DMS79 treated with DMSO at 0.1 percent for 48 hours (cell line): ENCODE measurements around the gene DEFB131A.
"Not testable (repeated sequence)": the region's sequence is repeated elsewhere in the genome, so short reads cannot be mapped to it uniquely, and the experiment has no call there.

ENCODE experiments used
- DNase-seq: peaks from one replicate; lab custom pipeline; 2025; lab: John Stamatoyannopoulos, UW

The DEFB131A gene, protein sequence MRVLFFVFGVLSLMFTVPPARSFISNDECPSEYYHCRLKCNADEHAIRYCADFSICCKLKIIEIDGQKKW

DNA sequence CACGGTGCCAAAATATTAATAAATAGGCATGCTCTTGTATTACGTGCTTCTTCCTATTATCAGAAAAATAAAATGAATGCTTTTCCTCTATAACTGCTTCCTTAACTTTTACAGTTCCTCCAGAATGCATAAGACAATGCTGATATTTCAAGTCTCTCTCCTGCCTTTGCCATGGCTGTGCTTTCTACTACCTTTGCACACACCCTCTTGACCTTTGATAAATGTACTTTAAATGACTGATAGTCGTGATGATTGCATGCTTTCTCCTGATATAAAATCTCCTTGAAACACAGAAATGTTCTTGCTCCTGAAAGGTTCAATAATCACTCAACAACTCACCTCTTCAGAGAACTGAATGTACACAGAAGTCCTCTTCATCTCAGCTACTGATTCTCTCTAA lies at the start of gene DEFB131A:
Gene DEFB131A (plus strand): TSS at position 301 of the 400 bp plus-strand sequence. CDS start 120 bp downstream, outside the sequence.
- DNase-seq = not testable (repeated sequence)

DNA sequence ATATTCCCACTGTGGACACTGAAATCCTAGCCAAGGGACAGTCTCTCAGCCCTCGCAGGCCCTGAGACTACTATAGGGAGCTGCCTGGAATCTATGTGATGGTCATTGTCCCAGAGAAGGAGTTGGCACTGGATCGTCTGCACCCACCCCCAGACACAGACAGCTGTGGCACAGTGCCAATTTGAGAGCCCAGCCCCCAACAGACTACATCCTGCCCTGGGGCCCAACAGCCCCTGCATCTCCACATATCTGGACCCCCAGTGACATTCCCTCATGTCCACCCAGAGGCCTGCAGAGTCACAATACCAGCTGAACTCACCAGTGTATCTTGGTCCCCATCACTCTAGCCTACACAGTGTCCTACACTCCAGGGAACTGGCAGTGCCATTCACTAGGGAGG lies 38.4 kb upstream of the DEFB131A start:
- not testable (repeated sequence) for DNase-seq

DNA sequence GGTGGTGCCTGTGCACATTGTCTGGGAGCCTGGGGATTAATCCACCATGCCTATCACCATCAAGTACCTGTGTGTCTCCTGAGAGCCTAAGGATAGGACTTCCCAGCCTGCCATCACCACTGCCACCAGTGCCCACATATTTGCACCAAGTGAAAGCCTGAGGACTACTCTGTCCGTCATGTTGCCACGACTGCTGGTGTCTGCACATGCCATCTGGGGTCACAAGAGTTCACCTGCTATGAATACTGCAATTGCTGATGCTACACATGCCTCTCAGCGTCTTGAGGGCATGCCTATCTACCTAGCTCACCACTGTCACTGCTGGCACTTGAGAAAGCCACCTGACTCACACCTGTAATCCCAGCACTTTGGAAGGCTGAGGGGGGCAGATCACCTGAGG lies 37.7 kb upstream of the DEFB131A start:
- not testable (repeated sequence) for DNase-seq

DNA sequence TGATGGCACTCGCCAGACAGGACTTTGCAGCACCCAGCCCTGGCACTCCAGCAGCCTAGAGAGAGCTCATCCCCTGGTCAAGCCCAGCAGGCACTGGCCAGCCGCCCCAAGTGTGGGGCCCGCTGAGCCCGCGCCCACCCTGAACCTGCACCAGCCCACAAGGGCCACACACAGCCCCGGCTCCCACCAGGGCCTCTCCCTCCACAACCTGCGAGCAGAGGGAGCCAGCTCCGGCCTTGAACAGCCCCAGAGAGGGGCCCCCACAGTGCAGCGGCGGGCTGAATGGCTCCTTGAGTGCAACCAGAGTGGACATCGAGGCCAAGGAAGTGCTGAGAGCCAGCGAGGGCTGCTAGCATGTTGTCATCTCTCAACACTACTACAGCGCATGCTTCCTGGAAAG lies 34.4 kb upstream of the DEFB131A start:
- no peak for DNase-seq

DNA sequence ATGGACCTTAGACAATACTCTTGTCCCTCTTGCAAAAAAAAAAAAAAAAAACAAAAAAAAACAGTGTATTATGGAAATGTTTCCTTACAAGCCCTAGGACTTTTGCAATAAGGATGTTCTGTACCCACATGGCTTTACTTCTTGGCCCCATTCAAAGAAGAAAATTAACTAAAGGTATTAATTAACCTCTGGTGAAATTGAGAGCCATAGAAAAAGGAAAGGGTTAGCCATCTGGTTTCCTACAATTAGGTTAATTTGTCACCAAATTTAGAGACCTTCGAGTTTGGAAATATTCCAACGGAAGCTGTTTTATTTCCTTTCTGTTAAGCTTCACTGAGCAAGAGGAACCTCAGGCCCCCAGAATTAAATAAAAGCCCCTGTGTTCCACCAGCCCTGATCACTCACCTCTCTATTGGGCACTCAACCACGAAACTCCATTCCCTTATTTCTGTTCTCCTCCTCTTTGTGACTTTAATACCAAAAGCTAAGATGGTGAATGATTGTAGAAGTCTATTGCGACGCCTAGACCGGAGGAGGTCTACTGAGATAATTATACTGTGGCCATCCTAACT lies 22.2 kb upstream of the DEFB131A start:
- not testable (repeated sequence) for DNase-seq

DNA sequence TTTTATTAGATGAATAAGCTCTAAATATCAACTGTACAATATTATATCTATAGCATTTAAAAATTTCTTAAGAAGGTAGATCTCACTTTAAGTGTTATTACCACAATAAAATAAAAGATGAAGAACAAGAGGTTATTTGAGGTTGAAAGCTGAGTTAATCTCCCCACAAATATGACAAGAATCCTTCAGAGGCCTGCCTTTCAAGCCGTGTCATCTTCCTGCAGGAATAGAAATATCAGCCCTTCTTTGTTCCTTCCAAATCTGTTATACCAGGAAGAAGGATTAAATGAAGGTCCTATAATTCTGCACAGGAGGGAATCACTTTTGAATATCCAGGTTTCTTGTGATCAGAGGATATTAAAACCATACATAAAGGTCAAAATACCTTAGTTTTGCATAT lies 18.3 kb upstream of the DEFB131A start:
- DNase-seq = not testable (repeated sequence)

DNA sequence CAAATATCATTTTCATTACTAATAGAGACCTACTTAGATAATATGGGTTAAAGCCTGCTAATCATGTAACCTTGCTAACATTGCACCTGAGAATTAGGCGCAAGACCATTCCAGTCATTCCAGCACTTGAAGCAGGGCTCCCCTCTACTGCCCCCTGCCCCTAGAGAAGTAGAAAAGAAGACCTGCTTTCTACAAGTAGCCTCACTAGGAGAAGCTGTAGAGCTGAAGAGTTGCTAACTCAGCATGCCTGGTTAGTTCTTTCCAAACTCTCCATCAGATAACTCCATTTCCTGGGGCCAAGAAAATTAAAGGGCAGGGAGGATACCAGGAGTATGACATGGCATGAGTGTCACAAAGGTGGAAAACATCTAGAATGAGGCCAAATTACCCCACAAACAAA lies 14.2 kb upstream of the DEFB131A start:
- not testable (repeated sequence) for DNase-seq

DNA sequence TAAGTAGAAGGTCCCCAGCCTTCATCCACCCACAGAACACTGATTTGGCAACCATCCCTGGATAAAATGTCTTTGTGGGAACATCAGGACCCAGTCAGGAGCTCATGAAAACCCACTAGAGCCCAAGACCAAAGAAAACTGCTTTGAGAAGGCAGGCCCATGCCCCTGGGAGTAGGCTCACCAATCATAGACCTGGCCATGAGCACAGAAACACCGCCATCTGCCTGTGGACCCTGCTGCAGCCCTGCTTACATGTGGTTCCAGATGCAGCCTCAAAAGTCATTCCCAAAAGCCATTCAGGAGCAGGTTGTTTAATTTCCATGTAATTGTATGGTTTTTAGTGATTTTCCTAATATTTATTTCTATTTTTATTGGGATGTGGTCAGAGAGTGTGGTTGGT lies 10.9 kb upstream of the DEFB131A start:
- DNase-seq = not testable (repeated sequence)

DNA sequence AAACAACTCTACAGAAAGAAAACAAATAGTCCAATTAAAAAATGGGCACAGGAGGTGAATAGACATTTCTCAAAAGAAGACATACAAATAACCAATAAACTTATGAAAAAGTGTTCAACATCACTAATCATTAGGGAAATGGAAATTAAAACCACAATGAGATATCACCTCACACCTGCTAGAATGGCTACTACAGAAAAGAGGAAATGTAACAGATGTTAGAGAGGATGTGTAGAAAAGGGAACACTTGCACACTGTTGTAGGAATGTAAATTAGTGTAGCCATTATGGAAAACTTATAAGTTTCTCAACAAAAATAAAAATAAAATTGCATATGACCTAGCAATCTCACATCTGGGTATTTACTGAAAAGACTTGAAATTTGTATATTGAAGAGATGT lies 7.5 kb upstream of the DEFB131A start:
- DNase-seq = not testable (repeated sequence)

DNA sequence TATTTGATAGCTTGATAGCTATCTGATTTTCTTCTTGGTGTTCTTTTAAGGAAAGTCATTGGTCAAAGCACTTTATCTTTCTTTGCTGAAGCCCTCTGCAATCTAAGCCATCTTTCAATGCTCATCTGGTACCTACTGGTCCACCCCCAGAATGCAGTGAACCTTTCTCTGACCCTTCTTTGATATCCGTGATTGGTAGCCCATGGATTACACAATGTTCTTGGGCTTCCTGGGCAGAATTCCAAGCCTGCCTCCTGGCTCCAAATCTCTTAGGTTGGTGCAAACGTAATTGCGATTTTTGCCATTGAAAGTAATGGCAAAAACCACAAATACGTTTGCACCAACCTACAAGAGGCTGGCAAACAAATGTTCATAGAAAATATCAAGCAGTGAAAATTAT lies 1.9 kb upstream of the DEFB131A start:
- not testable (repeated sequence) for DNase-seq

DNA sequence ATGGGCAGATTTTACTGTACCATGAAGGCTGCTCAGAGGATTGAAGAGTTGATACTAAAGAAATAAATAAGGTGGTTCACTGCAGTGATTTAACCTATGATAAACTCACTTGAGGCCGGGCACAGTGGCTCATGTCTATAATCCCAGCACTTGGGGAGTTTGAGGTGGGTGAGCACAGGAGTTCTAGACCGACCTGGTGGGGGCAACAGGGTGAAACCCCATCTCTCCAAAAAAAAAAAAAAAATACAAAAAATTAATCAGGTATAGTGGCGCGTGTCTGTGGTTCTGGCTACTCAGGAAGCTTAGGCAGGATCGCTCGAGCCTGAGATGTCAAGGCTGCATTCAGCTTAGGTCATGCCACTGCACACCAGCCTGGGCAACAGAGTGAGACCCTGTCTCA lies 467 bp downstream of the DEFB131A start:
- DNase-seq = not testable (repeated sequence)

DNA sequence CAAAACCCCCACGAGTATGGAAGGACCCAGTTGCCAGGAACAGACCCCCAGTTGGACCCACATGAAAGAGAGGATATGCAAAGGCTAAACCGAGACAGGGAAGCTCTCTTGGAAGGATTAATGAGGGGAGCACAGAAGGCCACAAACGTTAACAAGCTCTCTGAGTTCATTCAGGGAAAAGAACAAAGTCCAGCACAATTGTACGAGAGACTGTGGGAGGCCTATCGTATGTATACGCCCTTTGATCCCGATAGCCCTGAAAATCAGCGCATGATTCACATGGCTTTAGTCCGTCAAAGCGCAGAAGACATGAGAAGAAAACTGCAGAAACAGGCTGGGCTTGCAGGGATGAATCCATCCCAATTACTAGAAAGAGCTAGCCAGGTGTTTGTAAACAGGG lies 8.0 kb downstream of the DEFB131A start:
- DNase-seq = not testable (repeated sequence)

DNA sequence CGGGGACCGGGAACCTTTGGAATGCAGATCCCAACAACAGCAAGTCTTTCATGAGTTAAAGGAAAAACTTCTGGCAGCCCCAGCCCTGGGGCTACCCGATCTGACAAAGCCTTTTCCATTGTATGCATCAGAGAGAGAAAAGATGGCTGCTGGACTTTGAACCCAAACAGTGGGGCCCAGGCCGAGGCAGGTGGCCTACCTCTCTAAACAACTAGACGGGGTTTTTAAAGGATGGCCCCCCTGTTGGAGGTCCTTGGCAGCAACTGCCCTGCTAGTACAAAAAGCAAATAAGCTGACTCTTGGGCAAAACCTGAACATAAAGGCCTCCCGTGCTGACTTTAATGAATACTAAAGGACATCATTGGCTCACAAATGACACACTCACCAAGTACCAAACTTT lies 10.1 kb downstream of the DEFB131A start:
- not testable (repeated sequence) for DNase-seq

DNA sequence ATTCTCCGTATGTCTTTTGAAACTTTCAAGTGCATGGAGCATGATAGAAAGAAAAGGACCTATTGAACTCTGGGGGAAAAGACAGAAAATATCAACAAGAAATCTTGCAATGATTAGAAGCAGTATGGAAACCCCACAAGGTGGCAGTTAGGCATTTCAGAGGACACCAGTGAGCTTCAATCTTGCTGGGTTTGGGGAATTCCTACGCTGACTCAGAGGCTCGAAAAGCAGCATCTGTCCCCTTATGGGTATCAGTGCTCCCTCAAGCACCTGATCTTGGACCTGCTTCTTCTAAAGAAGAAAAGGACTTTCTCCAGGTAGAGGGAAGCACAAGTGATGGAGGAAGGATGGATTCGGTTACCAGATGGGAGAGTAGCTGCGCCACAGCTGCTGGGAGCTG lies 10.8 kb downstream of the DEFB131A start:
- DNase-seq = not testable (repeated sequence)

DNA sequence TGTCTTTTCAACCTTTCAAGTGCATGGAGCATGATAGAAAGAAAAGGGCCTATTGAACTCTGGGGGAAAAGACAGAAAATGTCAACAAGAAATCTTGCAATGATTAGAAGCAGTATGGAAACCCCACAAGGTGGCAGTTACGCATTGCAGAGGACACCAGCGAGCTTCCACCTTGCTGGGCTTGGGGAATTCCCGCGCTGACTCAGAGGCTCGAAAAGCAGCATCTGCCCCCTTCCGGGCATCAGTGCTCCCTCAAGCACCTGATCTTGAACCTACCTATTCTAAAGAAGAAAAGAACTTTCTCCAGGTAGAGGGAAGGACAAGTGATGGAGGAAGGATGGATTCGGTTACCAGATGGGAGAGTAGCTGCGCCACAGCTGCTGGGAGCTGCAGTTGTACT lies 35.3 kb downstream of the DEFB131A start:
- DNase-seq = not testable (repeated sequence)

DNA sequence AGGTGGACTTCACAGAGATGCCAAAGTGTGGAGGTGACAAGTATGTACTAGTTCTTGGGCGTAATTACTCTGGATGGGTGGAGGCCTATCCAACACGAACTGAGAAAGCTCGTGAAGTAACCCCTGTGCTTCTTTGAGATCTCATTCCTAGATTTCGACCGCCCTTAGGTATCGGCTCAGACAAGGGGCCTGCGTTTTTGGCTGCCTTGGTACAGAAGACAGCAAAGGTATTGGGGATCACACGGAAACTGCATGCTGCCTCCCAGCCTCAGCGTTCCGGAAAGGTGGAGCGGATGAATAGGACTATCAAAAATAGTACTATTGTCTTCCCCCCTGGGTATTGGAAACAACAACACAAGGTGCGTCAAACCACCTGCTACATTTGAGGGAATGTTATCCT lies 35.9 kb downstream of the DEFB131A start:
- DNase-seq = not testable (repeated sequence)

DNA sequence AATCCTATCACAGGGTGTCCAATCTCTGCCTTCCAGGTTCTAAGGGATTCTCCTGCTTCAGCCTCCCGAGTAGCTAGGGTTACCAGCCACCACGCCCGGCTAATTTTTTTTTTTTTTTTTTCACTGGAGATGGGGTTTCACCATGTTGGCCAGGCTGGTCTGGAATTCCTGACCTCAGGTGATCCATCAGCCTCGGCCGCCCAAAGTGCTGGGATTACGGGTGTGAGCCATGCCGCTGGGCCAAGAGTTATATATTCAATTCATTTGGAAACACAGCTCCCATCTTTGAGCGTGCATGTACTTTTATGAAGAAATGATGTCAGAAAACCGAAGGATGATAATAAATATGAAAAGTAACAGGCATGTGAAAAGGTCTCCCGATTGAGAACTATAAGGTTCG lies 38.7 kb downstream of the DEFB131A start:
- not testable (repeated sequence) for DNase-seq

DNA sequence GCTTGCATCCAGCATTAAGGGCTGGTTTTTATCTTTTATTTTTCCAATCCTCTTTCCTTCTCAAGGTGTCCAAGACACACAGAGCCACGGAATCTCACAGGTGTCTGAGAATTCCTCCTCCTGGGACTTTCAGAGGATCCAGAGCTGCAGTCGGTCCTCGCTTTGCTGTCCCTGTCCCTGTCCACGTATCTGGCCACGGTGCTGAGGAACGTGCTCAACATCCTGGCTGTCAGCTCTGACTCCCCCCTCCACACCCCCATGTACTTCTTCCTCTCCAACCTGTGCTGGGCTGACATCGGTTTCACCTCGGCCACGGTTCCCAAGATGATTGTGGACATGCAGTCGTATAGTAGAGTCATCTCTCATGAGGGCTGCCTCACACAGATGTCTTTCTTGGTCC lies 39.5 kb downstream of the DEFB131A start:
- DNase-seq = not testable (repeated sequence)

DNA sequence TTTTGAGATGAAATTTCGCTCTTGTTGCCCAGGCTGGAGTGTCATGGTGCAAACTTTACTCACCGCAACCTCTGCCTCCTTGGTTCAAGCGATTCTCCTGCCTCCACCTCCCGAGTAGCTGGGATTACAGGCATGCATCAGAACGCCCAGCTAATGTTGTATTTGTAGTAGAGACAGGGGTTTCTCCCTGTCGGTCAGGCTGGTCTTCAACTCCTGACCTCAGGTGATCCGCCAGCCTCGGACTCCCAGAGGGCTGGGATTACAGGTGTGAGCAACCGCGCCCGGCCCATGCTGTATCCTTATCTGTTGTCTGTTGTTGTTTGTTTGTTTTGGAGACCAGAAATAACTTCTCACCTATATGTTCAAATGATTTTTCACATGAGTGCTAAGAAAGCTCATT lies 42.7 kb downstream of the DEFB131A start:
- DNase-seq = not testable (repeated sequence)

DNA sequence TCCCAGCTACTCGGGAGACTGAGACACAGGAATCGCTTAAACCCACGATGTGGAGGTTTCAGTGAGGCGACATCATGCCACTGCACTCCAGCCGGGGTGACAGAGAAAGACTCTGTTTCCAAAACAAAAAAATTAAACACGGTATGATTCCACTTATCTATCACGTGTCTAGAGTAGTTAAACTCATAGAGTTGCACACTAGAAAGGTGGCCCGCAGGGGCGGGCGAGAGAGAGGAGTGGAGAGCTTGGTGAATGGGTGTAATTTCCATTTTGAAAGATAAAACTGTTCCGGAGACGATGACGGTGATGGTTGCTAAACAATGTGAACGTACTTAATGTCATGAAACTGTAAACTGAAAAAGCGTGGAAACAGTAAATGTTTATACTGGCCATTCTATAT lies 44.6 kb downstream of the DEFB131A start:
- DNase-seq = not testable (repeated sequence)

DNA sequence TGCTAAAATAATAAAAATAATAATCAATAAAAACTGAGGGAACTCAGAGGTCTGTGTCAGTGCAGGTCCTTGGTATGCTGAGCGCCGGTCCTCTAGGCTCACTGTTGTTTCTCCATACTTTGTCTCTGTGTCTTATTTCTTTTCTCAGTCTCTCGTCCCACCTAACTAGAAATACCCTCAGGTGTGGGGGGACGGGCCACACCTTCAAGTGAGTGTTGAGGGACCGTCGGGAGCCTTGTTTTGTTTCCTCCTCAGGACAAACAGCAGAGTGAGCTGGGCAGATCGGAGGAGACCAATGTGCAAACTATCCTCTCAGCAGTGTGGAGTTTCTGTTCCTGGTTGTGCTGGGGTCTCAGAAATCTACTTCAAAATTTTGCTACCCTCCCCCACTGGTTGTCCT lies 46.3 kb downstream of the DEFB131A start:
- DNase-seq = not testable (repeated sequence)

DNA sequence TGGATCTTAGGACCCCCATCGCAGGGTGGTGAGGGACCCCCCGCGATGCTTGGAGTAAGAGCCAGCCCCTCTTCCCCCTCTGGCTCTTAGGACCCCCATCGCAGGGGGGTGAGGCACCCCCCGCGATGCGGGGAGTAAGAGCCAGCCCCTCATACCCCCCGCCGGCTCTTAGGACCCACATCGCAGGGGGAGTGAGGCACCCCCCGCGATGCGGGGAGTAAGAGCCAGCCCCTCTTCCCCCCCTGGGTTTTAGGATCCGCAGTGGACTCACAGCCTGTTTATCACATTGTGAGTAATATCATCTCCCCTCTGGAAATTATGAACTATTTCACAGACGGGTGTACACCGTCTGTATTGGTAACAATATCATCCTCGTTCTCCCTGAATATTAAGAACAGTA lies 46.8 kb downstream of the DEFB131A start:
- not testable (repeated sequence) for DNase-seq

DNA sequence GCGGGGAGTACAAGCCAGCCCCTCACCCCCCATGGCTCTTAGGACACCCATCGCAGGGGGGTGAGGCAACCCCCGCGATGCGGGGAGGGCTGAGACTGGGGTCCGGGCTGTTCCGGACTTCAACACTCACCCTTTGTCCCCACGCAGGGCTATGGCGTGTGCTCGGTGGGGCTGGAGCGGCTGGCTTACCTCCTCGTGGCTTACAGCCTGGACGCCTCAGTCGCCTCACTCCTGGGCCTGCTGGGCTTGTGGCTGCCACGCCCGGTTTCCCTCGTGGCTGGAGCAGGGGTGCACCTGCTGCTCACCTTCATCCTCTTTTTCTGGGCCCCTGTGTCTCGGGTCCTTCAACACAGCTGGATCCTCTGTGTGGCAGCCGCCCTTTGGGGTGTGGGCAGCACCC lies 49.4 kb downstream of the DEFB131A start:
- not testable (repeated sequence) for DNase-seq
